Superior temporal gyrus (tissue), 1 donor: ENCODE measurements around the gene MMP25.
A peak's percentile ranks its signal among the peaks of the same experiment; 100 is the strongest.

Experiments used
- DNase-seq: peaks from one replicate; pipeline ENCODE4 v3.0.0-alpha.2; 2016; ENCODE audit errors: extremely low spot score

MMP25 gene

GRCh38 chr16:3015865-3016521, 30.4 kb upstream of the MMP25 start:
- DNase-seq: no peak

GRCh38 chr16:3017344-3017743, 29.0 kb upstream of the MMP25 start:
- DNase-seq: no peak

GRCh38 chr16:3017794-3018506, 28.4 kb upstream of the MMP25 start, which contains the start of gene CLDN6:
Gene CLDN6 (minus strand): TSS chr16:3018183. CDS start chr16:3016021, 2,162 bp downstream.
- no peak for DNase-seq

GRCh38 chr16:3019594-3020246, 26.6 kb upstream of the MMP25 start:
- no peak for DNase-seq

DNA sequence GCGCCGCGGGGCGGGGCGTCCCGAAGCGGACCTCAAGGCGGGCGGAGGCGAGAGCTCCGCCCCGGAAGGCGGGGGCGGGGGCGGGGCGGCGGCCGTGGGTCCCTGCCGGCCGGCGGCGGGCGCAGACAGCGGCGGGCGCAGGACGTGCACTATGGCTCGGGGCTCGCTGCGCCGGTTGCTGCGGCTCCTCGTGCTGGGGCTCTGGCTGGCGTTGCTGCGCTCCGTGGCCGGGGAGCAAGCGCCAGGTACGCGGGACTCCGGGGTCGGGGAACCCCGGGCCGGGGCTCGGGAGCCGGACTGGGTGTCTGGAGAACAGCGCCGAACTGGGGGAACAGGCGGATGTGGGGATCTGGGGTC, 26.1 kb upstream of the MMP25 start, which contains the start of gene TNFRSF12A:
TNFRSF12A (plus strand) TSS at position 122 of the 357 bp plus-strand sequence; CDS start at position 152, 30 bp downstream.
- DNase-seq: peak; percentile 33

DNA sequence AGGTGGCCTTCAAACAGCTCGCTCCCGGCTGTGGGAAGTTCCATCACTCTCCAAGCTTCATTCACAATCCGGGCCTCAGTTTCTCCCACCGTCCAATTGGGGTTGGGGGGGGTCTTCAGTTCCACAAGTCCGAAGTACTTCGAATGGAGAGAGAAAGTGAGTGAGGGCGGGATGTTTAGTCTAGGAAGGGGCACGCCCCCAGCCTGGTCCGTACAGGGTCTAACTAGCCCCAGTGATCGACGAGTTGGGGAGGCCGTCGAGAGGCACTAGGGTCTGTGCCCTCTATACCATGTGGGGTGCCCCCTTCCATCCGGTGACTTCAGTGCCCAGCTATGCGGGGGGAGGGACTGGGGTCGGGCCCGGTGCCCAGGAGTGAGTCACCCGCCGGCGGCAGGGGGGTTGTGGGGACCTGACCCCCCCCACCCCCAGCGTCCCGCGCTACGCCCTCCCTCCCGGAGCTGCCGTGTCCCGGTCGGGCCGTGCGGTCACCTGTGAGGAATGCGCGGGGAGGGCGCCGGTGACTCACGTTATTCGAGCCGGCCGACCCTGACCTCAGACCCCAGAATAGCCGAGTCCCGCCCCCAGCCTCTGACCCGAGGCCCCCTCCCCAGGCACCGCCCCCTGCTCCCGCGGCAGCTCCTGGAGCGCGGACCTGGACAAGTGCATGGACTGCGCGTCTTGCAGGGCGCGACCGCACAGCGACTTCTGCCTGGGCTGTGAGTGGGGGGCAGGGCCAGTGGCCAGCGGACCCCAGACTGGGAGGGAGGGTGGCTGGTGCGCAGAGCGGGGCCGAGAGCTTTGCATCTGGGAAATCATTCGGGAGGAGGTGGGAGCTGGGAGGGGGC, 25.5 kb upstream of the MMP25 start:
- peak; percentile 15 for DNase-seq

GRCh38 chr16:3021449-3022207, 24.7 kb upstream of the MMP25 start:
- DNase-seq: no peak

- DNase-seq: peak; percentile 46
Measured at GRCh38 chr16:3022208-3022683, 24.1 kb upstream of the MMP25 start.

- DNase-seq: no peak
Measured at GRCh38 chr16:3022684-3023414, 23.5 kb upstream of the MMP25 start.

- DNase-seq: peak; percentile 24
Measured at GRCh38 chr16:3023415-3023668, 23.0 kb upstream of the MMP25 start.

GRCh38 chr16:3023669-3024478, 22.5 kb upstream of the MMP25 start, which contains the start of the genes HCFC1R1 and THOC6:
Gene HCFC1R1 (minus strand): TSS chr16:3023942. CDS start chr16:3023941, 1 bp downstream.
Gene THOC6 (plus strand): TSS chr16:3024035. CDS start chr16:3024327, 292 bp downstream.
- peak; percentile 99 for DNase-seq

DNA sequence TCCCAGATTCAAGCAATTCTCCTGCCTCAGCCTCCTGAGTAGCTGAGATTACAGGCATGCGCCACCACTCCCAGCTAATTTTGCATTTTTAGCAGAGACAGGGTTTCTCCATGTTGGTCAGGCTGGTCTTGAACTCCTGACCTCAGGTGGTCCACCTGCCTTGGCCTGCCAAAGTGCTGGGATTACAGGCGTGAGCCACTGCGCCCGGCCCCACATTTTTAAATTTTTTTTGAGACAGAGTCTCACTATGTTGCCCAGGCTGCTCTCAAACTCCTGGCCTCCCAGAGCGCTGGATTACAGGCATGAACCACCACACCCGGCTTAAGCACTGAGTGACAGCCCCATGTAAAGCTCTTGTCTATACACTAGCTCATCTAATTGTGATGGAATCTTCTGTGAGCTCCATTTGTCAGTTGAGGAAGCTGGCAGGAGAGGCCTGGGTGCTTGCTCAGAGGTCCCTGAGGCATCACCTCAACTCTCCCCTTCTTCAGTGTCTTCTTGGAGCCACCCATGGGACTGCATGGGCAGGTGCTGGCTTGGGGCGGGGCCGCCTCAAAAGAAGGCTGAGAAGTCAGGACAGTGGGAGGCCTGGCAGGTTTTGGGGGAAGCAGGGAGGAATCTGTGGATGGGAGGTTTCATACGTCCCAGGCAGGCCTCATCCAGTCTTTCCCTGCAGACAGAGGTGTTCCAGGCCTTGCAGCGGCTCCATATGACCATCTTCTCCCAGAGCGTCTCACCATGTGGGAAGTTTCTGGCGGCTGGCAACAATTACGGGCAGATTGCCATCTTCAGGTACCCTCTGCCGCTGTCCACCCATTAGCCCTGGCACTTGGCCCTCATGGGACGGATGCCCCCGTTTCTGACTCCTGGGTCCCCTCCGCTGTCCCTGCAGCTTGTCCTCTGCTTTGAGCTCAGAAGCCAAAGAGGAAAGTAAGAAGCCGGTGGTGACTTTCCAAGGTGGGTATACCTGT, 21.0 kb upstream of the MMP25 start:
- no peak for DNase-seq

DNA sequence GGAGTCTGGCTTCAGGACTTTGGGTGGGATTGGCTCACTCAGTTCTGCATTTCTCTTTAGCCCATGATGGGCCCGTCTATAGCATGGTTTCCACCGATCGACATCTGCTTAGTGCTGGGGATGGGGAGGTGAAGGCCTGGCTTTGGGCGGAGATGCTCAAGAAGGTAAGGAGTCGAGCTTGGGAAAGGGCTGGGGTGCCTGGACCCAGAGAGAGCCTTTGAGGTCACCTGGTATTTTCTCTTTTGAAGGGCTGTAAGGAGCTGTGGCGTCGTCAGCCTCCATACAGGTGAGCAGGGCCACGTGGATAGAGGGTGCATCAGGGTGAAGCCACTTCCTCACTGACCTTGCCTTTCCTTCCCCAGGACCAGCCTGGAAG, 20.4 kb upstream of the MMP25 start:
- no peak for DNase-seq

DNA sequence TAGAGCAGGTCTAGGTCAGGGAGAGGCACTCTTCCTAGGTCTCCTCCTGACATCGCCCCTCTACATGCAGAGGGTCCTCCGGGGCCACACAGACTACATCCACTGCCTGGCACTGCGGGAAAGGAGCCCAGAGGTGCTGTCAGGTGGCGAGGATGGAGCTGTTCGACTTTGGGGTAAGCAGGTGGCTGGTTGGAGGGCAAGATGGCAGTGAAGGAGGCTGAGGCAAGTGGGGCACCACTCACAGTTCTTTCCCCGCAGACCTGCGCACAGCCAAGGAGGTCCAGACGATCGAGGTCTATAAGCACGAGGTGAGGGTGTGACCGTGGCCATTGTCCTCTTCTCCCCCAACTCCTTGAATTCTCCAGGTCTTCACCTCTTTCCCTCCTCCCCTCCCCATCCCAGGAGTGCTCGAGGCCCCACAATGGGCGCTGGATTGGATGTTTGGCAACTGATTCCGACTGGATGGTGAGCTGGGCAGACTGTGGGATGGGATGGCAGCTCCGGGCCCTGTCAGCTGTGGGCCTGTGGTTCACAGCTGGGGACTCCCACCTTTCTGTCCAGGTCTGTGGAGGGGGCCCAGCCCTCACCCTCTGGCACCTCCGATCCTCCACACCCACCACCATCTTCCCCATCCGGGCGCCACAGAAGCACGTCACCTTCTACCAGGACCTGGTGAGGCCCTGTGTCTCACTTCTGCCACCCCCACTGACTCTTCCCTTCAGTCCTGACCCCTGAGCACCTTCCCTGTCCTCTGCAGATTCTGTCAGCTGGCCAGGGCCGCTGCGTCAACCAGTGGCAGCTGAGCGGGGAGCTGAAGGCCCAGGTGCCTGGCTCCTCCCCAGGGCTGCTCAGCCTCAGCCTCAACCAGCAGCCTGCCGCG, 19.5 kb upstream of the MMP25 start:
- no peak for DNase-seq

DNA sequence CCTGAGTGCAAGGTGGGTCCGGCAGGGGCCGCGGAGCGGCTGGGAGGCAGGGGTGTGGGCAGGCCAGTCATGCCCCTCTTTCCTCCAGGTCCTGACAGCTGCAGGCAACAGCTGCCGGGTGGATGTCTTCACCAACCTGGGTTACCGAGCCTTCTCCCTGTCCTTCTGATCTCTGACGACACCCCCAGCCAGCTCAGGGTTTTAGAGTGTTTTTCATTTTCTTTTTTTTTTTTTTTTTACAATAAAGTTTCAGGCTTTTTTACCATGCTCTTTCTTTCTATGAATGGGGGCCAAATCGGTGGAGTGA, 18.9 kb upstream of the MMP25 start:
- no peak for DNase-seq

DNA sequence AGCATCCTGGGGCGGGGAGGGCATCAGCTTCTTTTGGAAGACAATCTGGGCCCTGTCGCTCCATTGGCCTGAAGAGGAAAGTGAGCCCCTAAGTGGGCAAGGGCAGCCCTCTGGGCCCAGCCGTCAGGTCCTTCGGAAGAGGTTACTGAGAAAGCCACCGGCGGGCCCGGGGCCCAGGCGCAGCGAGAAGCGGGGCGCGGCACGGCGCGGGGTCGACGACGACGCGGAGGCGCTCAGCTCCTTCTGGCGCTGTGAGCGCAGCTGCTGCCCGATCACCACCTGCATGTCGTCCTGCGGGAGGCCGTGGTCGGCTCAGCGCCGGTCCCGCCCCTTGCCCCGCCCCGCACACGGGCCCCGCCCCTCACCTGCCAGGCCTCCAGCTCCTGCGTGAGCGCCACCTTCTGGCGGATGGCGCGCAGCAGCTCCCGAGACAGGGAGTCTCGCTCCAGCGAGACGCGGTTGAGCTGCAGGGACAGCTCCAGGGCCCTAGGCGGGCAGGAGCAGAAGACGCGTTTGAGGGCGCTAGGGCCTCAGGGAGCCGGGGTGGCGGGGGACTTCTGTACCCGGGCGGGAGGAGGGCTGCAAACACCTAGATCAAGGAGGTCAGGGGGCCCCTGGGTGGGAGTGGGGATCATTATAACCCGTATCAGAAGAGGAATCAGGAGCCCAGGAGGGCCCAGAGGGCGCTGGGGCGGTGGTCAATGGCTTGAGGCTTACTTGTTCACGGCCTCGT, 18.2 kb upstream of the MMP25 start:
- peak; percentile 65 for DNase-seq
